Superior temporal gyrus (tissue), 1 donor: ENCODE results near the gene USP31.

Source experiments
- DNase-seq: peaks from one replicate; pipeline ENCODE4 v3.0.0-alpha.2; 2016; ENCODE audit errors: extremely low spot score

Gene USP31

DNA sequence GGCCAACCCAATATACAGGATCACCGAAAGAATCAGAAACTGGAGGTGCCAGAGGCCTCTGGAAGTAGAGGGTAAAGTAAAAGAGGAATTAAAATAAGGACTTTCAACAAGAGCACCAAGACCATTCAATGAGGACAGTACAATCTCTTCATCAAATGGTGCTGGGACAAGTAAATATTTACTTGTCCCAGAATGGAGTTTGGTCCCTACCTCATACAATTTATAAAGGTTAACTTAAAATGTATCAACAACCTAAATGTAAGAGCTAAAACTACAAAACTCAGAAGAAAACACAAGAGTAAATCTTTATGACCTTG is 56.5 kb downstream of the USP31 start:
- DNase-seq = no peak

- no peak for DNase-seq
These were observed 57.0 kb downstream of the USP31 start for GRCh38 chr16:23092072-23092800.

- DNase-seq = no peak
These were observed 60.1 kb downstream of the USP31 start for GRCh38 chr16:23089111-23089510.

GRCh38 chr16:23088018-23088417 is 61.2 kb downstream of the USP31 start:
- DNase-seq = no peak

DNA sequence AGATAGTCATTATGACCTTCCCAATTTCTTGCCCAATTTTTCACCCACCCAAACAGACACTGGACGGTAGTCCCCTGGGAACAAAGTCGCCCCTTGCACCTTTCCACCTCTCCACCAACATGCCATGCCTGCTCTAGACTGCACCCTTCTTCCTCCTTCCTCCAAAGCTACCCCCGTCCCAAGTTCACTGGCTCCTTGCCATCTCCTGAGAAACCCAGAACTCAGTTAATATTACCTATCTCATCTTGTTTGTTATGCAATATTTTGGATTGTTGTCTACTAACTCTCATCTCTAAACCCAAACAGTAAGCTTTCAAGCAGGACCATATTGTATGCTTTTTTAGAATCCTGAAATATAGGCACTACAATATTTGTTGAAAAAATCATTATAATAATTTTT is 63.3 kb downstream of the USP31 start:
- no peak for DNase-seq

GRCh38 chr16:23082161-23082788 is 67.0 kb downstream of the USP31 start:
- peak; percentile 39 for DNase-seq

DNA sequence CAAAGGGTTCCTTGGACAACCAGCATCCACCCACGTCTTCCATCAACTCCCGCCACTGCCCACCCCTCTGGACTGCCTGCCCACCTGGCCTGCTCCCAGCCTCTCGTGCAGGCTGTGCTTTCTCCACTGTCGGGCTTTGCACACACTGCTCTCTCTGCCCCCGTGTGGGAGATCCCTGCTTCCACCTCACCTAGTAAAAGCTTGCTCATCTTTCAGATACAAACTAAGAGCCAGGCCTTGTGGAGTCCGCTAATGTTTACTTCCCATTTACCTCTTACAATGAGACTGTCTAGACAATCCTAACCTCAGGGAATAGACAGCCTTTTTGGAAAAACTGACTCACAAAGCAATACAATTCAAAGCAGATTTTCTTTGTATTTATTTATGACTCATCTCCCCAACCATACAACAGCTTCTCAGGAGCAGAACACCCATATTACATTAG is 67.6 kb downstream of the USP31 start:
- no peak for DNase-seq

DNA sequence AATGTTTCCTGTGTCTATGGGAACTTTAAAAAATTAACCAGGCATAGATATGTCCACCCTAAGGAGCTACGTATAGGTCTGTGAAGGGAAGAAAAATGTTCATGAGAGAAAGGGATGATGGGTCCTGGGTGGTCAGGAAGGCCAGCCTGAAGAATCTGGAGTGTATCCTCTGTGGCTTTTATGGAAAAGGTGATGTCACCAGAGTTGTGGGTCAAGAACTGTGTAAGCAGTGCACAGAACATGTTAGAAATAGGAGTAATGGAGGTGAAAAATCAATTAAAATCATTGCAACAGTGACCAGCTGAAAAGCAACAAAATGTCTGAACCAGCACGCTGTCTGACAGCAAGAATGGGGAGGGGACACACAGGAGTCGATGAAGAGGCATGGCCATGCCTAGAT is 68.5 kb downstream of the USP31 start:
- no peak for DNase-seq

- no peak for DNase-seq
These were observed 68.9 kb downstream of the USP31 start for GRCh38 chr16:23080329-23080728.

DNA sequence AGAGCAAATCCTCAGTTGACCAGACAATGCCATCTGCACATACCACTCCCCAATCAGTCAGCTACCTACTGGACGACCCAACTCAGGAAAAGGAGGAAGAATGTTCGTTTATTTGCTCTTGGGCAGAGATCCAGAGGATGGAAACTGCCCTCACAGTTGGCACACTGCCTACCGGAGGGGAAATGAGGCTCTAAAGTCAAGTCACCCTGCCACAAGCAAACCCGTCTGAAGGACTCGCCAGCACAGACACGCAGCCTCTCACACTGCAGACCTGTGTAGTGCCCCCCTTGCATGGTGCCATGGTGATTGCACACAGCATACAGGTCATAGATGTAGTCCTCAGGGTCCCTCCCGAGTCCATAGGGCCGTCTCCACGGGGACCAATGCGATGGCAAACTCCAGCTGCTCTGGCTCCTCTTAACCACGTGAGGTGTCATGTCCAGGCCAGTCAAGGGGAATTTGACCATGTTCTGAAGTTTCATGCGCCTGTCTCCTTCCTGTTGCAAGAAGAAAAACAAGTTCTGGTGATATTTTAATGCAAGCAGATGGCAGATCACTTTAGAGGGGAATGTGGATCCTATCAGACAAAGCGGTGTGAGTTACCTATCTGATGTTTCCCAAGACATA is 69.5 kb downstream of the USP31 start:
- DNase-seq = no peak

DNA sequence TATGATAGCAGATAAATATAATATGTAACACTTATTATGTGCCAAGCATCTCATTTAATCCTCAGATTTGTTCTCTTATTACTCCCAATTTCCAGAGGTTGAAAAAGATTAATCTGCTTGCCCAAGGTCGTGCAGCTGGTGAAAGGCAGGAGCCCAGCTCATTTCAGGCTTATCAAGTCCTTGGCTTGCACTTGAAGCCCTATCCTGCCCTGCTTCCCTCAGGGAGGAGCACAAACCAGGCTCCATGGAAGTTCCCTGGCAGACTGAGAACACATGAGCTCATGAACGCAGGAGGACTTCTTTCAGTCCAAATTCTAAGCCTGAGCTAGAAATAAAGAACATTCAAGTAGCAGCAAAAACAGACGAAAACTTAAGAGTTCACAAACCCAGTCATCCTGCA is 74.8 kb downstream of the USP31 start:
- DNase-seq = no peak

GRCh38 chr16:23072769-23073549 is 76.3 kb downstream of the USP31 start:
- no peak for DNase-seq

DNA sequence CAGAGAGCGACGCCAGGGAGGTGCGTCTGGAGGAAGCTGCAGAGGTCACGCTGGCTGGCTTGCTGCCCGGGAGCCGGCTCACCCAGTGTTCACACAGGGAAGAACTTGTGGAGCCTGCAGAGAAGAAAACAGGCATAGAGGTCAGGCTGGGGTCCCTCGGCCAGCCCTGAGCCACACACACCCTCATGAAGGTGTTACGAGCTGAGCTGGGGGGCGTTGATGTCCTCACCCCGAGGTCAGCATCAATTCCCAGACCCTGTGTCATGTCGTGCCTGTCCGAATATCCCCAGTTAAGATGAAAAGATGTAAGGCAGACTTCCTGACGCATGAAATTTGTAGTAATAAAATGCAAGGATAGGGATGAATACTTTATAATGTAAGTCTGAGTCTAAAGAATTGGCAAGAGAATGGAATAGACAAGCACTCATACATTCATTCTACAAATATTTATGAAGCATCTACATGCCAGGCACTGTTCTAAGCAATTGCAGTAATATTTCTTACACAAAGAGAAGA is 77.1 kb downstream of the USP31 start:
- no peak for DNase-seq

GRCh38 chr16:23071196-23072083 is 77.8 kb downstream of the USP31 start:
- DNase-seq = peak; percentile 43

GRCh38 chr16:23069844-23070243 is 79.4 kb downstream of the USP31 start:
- DNase-seq = no peak

DNA sequence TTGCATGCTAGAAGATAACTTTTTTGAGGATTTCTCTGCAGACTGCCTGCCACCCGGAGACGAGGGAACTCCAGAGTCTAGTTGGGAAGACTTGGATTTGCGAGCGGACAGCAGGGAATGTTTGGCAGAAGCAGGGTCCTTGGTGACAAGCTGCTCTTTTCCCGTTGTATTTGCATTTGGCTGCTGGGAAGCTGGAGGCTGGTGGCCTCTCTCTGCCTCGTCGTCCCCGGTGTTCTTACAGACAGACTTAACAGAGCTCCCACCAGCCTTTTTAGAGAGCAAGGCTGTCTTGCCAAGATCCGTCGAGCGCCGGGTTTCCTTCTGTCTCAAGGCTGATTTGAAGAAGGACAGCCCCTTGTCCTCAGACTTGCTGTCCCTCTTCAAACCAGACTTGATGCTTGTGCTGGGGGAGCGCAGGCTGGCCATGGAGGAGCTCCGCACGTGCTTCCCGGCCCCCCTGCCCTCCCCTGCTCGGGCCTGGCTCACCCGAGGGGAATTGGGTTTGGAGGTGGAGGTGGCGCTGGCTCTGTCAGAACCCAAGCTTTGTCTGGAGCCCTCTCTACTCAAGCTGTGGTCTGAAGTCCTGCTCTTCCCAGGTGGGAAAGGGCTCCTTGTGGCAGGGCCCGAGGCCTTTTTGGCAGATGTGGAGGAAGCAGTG is 81.0 kb downstream of the USP31 start:
- no peak for DNase-seq

DNA sequence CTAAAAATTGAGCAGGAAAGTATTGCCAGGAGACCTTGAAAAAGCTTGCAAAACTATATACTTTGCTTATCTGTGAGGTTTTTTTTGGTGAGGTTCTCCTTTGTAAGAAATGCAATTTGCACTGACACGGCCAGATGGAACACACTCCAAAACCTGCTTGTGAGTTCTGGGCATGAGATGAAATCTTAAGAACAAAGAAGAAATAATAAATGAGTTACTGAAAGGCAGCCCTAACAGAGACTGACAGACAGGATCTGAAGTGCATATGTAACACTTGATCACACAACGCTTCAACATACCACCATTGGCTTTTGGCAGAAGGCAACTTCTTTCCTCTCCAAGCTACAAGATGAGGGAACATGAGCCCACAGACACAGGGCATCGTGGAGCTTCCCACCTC is 82.6 kb downstream of the USP31 start:
- no peak for DNase-seq

GRCh38 chr16:23064639-23065038 is 84.6 kb downstream of the USP31 start:
- peak; percentile 44 for DNase-seq

- peak; percentile 6 for DNase-seq
These were observed 86.7 kb downstream of the USP31 start for GRCh38 chr16:23062524-23062923.

DNA sequence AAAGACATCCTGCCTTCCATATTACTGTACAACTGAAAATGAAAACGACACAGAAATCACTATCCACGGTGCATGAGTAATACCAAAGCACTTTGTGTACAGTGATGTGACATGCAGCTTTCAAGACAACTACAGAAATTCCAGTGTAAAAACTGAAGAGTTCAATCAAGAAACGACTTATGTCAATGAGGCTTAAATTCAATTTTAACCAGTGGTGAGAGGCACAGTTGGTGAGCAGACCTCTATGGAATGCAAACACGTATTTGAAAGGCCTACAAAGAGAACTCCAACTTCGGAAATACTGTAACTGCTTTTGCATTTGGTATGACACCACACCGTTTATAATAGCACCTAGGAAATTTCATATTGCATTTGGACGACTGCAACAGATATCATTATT is 87.6 kb downstream of the USP31 start:
- peak; percentile 11 for DNase-seq
